COLO668 (cell line): ENCODE results near the gene EXOSC9.

Experiments used
- DNase-seq: peaks from one replicate; lab custom pipeline; 2025; ENCODE audit not compliant: unreplicated experiment; lab: John Stamatoyannopoulos, UW

Gene EXOSC9

DNA sequence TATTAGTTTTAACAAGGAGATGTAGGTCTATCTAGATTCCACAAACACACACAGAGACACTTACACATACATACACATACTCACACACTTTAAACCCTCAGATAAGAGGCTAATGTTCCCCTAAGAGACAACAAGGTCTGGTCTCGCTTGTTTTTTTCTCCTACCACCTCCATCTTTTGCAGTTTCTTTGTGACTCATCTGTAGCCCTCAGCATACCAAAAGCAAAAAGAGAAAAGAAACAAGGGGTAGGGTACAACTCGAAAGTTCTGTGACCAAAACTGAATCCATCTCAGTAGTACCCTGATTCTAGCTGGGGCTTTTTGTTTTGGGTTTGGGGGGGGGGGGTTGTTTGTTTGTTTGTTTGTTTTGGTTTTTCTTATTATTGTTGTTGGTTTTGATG, 12.2 kb upstream of the EXOSC9 start:
- no peak for DNase-seq

DNA sequence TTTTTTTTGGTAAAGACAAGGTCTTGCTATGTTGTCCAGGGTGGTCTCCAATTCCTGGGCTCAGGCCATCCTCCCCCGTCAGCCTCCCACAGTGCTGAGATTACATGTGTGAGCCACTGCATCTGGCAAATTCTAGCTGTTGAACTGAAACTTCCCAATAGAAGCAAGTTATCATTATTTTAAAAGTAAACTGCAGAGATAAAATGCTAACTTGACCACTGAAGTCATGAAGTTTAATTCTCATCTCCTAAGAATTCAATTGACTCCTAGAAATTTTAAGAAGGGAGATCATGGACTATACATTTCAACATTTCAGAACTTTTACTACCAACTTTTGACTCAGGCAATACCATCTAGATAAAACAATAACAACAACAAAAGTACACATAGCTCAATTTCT, 11.7 kb upstream of the EXOSC9 start:
- DNase-seq: no peak

DNA sequence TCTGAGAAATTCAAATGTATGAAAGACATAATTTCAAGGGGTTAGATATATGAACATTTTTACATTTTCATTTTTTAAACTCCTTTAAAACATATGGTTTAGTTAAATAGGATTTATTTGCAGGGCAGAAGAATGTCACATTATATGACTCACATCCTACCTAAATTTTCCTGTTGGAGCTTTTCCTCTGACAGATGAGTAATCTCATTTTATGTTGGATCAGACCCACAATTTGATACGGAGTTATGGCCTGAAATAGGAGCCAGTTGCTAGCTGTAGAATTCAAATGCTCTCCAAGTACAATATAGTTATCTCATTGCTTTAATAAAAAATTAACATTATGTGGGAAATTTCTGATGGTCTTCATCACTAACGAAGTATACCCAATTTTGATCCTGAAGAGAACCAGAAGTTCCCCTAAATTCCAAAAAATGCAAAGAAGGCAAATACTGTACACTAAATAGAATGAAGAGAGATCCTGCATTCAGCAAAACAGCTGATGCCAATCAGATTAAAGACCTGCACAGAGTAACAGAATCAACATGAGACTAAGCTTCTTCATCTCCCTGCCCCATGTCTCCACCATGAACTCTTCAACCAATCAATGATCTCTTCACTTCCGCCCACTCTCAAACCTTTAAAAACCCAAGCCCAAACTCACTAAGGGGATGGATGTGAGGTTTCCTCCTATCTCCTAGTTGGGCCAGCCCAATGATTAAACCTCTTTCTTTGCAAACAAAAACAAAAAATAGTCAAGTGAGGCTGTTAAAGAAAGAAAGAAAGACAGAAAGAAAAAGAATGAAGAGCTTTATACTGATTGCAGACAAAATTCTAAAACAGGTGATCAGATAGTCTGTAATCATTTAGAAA, 10.9 kb upstream of the EXOSC9 start:
- DNase-seq: no peak

DNA sequence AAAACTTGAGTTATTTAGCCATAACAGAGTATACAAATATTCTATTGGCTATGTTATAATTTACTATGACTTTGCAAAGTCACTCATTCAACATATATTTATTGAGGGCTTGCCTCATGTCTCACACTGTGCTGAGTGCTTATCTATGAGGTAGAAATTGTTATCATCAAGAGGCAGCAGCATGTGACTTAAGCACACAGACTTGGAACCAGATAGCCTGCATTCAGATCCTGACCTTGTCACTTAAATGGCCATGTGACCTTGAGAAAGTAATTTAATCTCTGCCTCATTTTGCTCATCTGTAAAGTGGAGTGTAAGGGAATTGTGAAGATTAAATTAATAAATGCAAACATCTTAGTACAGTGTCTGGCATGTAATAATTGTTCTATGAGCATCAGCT, 10.1 kb upstream of the EXOSC9 start:
- DNase-seq: no peak

DNA sequence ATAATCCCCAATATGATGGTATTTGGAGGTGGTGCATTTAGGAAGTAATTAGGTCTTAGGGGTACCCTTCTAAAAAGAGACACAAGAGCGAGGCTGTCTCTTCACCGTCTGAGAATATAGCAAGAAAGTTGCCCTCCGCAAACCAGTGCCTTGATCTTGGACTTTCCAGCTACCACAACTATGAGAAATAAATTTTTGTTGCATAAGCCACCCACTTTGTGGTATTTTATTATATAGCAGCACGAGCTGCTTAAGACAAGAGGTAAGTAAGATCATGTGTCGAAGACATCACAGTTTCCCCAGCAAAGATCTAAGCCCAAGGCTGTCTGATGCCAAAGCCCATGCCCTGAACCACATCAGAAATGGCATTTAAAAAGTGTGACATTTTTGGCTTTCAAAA, 9.6 kb upstream of the EXOSC9 start:
- no peak for DNase-seq

DNA sequence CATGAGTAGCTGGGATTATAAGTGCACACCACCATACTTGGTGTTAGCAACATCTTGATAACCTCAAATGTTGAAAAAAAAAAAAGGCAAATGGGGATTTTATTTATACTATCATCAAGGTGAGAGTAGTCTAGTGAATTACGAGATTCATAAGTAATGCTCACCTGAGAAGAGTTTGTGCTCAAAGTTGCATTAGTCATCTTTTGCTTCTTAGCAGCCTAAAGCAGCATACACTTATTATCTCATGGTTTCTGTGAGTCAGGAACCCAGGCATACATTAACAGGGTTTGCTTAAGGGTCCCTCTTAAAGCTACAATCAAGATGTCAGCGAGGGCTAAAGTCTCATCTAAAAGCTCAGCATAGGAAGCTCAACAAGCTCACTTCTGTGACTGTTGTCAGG, 8.2 kb upstream of the EXOSC9 start:
- DNase-seq: no peak

DNA sequence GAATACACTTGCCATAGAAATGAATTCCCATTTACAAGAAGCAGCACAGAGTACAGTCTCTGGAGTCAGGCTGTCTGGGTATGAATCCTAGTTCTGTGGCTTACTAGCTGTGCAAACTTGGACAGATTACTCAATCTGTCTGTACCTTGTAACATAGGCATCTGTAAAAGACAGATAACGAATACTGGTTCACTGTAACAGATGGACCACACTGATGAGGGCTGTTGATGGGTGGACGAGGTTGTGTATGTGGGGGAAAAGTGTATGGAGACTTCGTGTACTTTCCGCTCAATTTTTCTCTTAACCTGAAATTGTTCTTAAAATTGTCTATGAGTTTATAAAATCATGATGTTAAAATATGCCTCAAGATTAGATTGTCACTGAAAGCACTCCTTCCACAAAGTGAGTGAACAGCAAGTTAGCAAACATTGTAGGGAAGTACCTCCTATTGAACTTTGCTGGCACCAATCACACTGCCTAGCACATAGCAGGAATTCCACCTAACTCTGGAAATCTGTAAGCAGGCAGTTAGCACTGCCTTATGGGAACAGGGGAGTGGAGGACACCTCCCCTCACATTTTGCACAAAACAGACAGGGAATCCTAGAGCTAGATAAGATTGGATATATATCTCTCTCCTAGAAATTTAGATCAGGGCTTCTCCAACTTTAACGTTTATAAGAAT, 6.5 kb upstream of the EXOSC9 start:
- no peak for DNase-seq

DNA sequence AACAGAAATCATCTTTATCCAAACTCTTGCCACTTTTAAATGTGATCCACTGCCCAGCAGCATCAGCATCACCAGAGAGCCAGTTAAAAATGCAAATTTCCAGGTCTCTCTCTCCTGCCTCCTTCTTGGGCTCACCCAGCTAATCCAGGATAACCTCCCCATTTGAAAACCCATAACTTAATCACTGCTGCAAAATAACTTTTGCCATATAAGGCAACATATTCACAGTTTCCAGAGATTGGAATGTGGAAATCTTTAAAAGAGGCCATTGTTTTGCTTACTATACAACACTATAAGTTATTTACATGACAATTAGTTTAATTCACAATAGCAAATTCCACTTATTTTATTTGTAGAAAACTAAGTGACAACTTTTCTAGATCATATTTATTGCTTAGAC, 4.8 kb upstream of the EXOSC9 start:
- DNase-seq: no peak

DNA sequence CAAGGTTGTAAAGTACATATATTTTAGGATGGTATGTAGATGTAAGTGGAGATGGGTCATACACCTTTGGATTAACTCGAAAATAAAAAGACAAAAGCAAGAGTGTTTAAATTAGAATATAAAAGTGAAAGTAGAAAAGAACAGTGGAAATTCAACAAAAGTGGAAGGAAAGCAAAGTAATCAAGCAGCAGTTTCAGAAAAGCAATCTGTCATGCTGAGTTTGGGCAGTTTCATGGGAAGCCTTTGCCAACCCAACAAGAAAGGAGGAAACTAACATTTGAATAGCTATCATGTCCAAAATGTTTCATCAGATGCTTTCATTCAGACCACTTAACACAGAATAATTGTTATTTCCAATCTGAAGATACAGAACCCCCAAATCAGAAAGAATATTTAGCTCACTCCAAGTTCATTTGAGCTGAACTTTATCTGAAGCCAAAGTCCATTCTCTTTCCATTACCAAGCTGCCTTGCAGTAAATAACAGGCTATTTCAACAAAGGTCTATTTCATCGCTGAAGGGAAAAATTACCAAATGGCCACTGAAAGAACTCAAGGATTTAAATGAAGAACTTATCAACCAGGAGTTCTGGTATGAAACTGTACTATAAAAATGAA, 1.8 kb upstream of the EXOSC9 start:
- no peak for DNase-seq

DNA sequence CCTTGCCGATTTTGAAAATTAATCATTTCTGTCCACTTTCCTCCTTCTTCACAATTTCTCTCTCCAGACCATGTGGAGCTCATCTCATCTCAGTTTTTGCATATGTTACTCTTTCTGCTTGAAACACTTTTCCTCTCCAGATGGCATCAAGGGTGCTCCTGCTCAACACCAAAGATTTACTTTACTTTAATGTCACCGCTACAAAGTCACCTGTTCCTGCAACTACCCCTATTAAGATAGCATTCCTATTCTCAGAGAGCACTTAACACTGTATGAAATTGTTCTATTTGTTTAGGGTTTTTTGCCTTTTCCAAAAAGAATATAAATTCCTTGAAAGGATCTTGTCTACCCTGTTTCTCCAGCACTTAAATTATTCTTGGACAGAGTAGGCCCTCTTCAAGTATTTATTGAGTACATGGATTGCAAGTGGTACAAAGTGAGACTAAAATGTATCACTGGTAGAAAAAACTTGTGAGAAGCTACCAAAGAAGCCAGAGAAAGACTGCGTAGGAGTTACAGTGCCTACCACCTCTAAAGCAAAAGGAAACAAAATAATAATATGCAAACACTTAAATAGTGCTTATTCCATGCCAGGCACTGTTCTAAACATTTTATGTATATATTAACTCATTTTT, 1.1 kb upstream of the EXOSC9 start:
- no peak for DNase-seq

DNA sequence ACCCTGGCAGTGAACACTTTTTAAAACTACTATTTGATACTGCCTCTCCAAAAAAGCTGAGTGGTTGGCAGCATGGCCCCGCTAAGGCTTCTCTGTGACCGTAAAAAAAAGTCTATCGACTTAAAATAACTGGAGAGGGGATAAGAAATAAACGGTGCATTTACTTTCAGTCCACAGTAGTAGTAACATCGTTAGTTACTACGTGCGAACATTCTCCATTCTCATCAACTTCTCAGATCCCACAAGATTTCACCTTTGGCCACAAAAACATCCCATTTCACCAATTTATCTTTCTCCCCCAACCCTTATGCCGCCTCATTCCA, 524 bp upstream of the EXOSC9 start:
- no peak for DNase-seq

DNA sequence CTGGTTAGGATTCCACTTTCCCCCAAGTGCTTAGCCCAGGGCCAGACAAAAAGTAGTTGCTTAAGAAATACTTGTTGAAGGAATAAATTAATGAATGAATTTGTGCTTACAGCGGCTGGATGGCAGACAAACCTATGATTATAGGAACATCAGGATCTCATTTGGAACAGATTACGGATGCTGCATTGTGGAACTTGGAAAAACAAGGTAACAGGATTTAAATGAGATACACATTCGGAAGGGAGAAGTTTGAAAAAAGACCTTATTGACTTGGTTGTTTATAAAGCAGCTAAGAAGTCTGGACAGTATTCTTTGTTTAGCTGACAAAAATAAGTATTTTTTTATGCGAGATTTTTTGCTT, 572 bp downstream of the EXOSC9 start:
- DNase-seq: no peak

DNA sequence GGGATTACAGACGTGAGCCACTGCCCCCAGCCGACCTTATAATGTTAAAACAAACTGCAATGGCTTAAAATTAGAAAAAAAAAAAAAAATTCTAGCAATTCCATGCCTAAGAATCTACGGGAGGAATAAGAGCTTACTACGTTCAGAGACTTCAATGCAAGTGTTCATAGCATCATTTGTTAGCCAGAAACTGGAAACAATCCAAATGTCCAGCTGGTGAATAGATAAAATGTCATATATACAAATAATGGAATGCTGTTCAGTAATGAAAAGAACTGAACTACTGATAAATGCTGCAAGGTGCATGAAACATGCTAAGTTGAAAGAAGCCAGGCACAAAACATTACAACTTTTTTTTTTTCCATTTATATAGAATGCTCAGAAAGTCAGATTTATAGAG, 5.3 kb downstream of the EXOSC9 start:
- DNase-seq: no peak

DNA sequence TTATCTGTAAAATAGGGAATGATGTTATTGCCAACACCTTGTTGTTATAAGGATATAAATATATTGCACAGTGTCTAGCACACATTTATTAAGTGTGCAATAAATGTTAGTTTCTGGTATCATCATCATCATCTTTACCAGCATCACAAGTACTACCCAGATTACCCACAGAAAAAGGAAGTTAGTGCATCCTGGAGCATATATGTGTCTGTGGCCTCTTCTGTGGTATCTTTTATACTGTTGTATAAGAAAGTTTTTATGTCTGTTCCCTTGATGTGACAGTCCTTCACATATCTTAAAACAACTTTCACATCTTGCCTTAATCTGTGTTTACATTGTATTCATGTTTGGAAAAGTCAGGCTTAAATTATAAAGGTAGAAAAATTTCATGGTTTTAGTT, 10.0 kb downstream of the EXOSC9 start:
- DNase-seq: no peak

DNA sequence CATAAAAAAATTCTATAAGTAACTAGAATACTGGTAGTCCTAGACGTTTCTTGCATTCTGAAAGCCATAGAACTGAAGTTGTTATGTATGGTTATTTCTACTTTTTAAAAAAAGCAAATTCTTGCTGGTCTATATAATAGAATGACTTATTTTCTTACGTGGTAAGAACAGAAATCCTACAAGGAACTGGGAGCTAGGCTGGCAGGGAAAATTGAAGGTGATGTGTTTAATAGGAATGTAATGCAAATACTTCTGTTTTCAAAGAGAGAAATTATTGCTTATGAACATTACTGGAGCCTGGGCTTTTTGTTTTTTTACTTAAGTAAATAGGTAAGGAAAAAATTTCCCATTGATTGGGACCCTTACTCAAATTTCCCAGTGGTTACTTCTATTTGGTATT, 13.6 kb downstream of the EXOSC9 start:
- no peak for DNase-seq

DNA sequence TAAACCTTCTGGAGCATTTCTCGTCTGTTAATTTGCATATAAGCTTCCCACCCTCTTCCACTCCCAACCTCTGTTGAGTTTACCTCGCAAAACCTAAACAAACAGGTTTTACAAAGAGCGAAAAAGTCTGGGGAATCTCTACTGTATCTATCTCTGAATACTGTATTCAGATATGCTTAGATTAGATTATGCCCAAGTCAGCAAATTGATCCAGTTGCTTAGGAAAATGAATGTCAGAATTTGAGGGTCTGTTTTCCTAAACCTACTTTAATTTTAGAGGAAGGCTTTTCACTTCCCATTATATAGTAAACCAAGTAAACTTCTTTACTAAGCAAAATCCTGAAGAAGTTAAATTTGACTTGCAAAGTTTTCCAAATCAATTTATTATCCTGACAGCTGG, 15.9 kb downstream of the EXOSC9 start:
- DNase-seq: no peak

DNA sequence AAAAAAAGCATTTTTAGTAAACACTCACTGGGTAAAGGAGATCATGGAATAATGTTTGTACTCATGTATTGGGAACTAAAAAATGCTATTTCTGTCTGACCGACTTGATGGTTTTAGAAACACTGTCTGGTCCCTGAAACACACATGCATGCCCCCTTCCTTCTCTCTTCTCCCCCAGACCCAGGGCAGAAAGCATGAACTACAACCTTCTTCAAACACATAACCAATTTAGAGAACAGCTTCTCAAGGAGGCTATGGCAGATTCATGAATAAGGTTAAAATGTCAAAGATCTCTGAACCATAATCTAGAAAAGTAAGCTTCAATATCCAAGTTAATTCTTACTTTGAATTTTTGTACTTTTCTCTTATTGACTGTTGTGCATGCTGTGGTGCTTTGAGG, 16.6 kb downstream of the EXOSC9 start:
- no peak for DNase-seq

DNA sequence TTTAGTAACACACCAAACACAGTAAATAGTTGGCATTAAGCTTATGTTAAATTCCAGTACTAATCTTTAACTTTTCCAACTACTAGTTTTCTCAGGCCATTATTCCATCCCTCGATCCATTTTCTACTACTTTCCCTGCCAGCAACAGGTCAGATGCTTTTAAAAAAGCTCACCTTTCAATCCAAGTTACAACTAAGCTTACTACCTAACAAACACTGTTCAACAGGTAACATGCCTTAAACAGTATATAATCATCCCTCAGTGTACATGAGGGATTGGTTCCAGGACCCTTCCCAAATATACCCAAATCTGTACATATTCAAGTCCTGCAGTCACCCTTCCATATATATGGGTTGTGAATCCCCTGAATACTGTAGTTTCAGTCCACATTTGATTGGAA, 17.1 kb downstream of the EXOSC9 start:
- no peak for DNase-seq

DNA sequence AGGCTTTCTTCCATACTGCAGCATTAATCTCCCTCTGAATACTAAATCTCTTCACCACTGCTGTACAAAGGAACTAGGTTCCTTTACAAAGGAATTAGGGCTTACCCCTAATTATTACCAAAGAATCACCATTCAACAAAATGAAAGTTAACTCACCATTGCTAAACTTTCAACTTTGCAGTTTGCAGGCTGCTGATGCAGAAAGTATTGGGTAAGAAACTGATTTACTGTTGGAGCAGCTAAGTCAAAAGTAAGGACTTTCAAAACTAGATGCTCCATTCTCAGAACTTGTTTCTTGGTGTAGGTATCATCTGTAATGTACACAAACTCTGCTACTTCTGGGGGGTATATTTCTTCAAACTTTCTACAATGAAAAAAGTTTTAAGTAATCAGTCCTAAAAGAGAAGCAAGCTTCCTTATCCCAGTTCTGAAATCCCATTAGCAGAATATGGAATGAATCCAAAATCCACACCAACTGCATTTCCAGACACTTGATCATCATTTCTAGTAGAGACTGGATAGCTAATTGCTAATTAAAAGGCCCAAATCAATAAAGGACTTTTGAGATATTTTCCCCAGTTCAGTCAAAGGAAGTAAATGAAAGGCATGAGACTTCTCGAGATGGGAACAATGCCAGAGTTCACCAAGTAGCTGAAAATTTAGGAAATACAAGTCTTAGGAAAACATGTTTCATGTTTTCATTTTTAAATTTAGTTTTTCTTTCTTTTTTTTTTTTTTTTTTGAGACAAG, 18.3 kb downstream of the EXOSC9 start:
- DNase-seq: no peak

DNA sequence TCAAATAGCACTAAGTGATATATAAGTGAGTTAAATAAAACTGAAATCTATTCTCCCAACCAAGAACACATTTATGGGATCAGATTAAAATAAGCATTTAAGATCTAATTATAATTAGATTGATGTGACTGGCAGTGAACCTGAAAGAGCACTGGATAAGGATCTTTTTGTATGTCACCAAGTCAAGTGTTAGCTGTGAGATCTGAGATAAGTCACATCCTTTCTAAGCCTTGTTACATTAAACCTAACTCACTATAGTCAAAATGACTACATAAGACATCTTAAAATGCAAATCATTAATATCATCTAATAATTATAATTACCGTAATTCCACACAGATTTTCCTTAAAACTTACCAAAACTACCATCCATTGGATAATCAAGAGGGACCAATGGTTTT, 20.9 kb downstream of the EXOSC9 start:
- no peak for DNase-seq

DNA sequence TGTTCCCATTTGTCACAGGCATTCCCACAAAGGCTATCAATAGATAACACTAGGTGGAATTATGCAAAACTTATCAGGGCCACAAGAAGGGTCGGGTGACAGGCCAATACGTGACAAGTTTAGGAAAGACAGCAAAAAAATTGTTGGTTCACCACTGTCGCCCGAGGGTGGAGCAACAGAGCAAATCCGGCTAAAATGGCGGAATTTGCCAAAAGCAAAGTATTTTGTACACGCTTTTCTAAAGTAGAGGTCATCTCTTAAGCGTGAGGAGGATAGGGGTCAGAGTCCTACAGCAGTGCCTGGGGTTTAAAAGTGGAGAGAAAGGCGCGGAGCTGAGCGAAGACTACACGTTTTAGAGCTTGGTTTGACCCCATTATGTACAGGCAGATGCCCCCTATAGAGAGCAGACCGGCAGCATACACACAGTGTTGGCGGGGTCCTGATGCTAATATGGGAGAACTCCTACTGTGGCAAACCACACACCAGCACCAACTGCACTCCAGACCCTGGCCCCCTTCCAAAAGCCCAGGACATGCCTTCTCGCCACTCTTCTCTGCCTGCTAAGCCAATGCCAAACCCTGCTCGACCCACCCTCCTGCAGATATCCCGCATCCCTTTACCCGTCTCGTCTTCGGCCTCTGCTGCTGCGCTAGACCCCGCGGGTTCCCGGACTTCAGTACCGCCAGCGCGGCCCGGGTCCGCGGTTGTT, 21.8 kb downstream of the EXOSC9 start:
- DNase-seq: peak; percentile 14
